ENCODE results near the gene OSTM1.

OSTM1 gene

GRCh38 chr6:108100003-108100402, 25.5 kb upstream of the OSTM1 start:
- no peak for DNase-seq

GRCh38 chr6:108097882-108098281, 23.3 kb upstream of the OSTM1 start:
- no peak for DNase-seq

- no peak for DNase-seq
Observed at GRCh38 chr6:108093781-108094300, 19.3 kb upstream of the OSTM1 start.

DNA sequence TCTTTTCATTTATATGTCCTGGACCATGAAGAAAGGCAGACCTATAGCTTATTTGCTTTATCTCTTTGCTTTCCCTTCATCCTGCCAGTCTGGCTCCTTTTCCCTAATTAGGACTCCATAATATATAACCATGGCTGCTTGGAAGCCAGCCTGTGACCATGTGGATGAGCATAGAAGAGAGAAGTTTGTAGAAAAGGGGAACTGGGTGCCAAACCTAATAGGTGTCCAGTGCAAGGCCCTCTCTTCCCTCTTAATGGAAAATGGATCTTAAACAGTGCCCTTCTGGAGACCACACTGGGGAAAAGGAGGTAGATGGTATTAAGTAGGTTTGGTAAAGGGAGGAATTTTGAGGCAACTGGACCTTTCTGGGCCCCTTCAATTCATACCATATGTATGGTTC, 16.7 kb upstream of the OSTM1 start:
- no peak for DNase-seq

GRCh38 chr6:108083349-108083748, 8.8 kb upstream of the OSTM1 start:
- no peak for DNase-seq

DNA sequence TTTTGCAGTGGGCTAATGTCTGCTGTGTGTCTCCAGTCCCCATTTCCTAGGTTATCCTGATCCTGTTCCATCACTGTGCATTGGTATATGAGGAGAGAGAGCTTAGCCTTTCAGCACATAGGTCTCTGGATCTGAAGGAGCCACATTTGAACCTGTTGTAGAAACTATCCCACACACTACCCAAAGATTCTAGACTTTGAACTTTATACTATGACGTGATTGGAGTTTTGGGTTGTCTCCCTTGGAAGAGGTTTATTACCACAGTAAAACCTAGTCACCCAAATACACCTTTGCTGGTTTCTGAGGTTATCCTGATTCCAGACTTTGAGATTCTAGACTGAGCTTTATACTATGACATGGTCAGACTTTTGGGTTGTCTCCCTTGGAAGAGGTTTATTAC, 8.0 kb upstream of the OSTM1 start:
- no peak for DNase-seq

- no peak for DNase-seq
Observed at GRCh38 chr6:108080010-108080780, 5.7 kb upstream of the OSTM1 start.

DNA sequence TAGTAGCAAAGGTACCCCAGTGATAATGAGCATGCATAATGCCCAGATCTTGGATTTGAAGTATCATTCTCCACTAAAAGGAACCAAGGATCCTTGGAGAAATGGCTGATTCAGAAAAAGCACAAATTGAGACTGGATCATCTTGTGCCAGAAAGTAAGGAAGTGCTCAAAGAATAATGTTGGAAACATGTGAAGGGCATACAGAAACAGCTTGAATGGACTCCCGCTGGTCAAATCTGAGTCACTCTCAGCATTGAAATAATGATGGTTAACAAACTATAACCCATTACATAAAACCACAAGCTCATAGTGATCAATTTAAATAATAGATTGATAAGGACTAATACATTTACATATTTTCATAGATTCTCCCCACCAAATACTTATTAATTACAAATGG, 3.6 kb upstream of the OSTM1 start:
- no peak for DNase-seq

- DNase-seq: no peak
Observed at GRCh38 chr6:108074057-108074358, 533 bp downstream of the OSTM1 start.

- DNase-seq: no peak
Observed at GRCh38 chr6:108071736-108072276, 2.7 kb downstream of the OSTM1 start.

DNA sequence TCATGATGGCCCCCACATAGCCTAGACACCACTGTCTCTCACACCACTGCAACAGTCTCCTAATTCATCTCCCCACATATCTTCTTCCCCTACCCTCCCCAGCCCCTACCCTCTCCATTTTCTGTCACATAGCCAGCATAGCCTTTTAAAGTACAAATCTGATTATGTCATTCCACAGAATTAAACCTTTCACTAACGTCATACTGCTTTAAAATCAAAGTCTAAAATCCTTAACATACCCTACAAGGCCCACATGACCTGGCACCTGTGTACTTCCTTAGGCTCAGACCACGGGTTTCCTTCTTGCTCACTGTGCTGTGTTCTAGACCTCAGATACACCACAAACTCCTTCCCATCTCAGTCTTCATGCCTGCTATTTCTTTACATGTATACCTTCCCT, 5.9 kb downstream of the OSTM1 start:
- no peak for DNase-seq

- no peak for DNase-seq
Observed at GRCh38 chr6:108068182-108068581, 6.4 kb downstream of the OSTM1 start.

- no peak for DNase-seq
Observed at GRCh38 chr6:108052706-108053105, 21.8 kb downstream of the OSTM1 start.

- no peak for DNase-seq
Observed at GRCh38 chr6:108051481-108051880, 23.1 kb downstream of the OSTM1 start.

GRCh38 chr6:108039681-108040080, 34.9 kb downstream of the OSTM1 start:
- no peak for DNase-seq

DNA sequence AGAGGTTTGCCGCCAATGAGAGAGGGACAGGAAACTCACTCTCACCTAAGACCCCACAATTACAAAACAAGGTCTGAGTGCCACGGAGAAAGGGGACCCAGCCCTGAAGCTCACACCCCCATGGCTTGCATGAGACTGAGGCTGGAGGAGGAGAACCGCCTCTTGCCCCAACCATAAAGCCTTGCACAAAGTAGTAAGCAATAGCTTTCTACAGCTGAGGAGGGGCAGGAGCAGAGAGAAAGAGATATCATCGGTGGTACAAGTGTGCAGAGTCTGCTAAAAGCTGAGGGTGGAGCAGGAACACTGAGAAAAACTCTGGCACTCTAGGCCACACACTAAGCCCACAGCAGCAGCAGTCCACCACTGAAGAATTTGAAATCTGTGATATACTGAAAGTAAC, 37.7 kb downstream of the OSTM1 start:
- DNase-seq: no peak

- no peak for DNase-seq
Observed at GRCh38 chr6:108031968-108032367, 42.6 kb downstream of the OSTM1 start.

DNA sequence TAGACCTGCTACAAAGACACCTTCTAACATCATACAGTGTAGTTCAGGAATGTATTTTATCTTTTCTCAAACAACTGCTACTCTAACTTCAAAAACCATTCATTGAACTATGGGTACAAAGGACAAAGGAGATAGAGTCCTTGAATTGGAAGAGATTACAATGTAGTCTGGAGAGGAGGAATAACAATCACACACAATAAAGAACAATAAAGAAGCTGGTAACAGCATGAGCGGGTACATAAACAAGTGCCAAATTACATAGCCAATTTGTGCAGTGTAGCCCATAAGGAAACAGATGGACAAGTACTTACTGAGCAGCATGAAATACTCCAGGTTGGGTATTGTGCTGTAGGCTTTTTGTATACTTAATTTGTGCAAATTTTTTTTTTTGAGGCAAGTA, 44.3 kb downstream of the OSTM1 start:
- no peak for DNase-seq

DNA sequence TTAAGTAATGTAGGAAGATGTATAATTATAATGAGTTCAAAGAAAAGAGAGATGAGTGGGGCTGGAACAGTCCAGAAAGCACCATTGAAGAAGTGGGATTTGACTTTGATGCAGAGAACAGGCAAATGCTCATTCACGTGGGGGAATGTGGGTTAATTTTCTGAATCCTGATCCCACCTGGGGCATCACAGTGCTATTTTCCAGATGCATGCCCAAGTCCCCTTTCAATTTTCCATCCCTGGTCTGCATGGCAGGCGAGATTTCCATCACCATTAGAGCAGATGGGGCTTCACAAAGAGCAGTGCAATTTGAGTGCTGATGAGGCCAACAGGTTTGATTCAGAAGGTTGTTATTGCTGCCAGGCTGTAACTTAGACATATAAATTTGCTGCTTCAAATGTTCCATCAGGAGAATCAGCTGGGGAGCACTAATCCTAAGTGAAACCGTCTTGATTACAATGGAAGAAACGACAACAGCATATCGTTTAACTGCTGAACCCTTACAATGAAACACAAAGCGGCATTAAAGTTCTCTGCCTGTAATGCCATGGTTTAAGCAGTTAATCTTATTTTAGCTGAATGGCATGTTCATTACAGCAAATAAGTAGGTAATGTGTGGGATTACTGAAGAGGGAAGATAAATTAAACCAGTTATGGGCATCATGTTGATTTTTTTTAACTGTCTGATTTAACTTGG, 45.2 kb downstream of the OSTM1 start:
- peak; percentile 46 for DNase-seq

GRCh38 chr6:108027594-108027993, 46.9 kb downstream of the OSTM1 start:
- DNase-seq: no peak

GRCh38 chr6:108027056-108027455, 47.5 kb downstream of the OSTM1 start:
- no peak for DNase-seq

- no peak for DNase-seq
Observed at GRCh38 chr6:108024427-108025073, 50.0 kb downstream of the OSTM1 start.

DNA sequence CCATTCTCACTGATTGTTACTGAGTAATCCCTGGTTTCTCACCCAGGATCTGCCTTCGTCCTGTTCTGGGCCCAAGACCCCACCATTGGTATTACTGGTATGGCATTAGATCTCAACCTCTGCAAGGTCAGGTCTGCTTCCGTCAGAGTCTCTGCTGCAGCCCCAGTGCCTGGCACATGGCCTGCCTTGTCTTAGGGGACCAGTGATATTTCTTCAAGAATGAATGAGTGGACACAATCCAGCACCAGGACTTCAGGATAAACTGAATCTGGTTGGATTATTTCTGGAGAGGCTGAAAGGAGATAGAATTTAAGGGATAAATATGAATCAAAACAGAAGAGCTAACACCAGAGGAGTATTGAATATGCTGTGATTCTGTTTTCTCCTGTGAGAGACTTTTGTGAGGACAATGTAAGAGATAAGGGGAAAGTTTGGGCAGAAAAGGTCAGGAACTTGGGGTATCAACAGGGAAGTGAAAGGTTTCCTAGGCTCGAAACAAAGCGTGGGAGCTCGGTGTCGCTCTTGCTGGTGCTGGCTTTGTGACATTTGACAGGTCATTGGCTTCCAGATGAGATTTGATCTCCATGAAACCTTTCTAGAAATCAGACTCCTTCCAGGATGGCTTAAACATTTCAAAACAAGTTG, 53.9 kb downstream of the OSTM1 start:
- no peak for DNase-seq

Measured in retina (tissue), 1 donor.